Neural progenitor cell (in vitro differentiated cells): Measurements from ENCODE around the gene MROH8. TPM values are rescaled to one million over a fixed set of nuclear protein-coding genes. Genes with fewer than 3 reads are reported as not detected.
"Not testable (repeated sequence)": the region's sequence is repeated elsewhere in the genome, so short reads cannot be mapped to it uniquely, and the experiment has no call there.

ENCODE experiments used
- DNase-seq: peaks from one replicate; pipeline ENCODE4 v3.0.0-alpha.2; 2016; ENCODE audit warnings: low spot score
- H2AFZ ChIP-seq: fragments of 200-600 bp; sonication (generic); replicated peaks from 2 replicates; pipeline ENCODE4 v1.6.1; 2016; ENCODE audit warnings: antibody characterized with exemption
- H3F3A ChIP-seq: fragments of 200-600 bp; sonication (generic); 2 replicates; pipeline ENCODE4 v1.6.1; 2016; ENCODE audit warnings: antibody characterized with exemption, low read depth
- H3K27ac ChIP-seq: fragments of 200-600 bp; sonication (generic); 2 replicates; pipeline ENCODE4 v1.5.1; 2016; ENCODE audit warnings: mild to moderate bottlenecking
- H3K27me3 ChIP-seq: fragments of 200-600 bp; sonication (generic); 2 replicates; pipeline ENCODE4 v1.6.1; 2016; ENCODE audit warnings: mild to moderate bottlenecking, moderate library complexity
- H3K36me3 ChIP-seq: fragments of 200-600 bp; sonication (generic); 2 replicates; pipeline ENCODE4 v1.5.1; 2016
- H3K4me1 ChIP-seq: fragments of 200-600 bp; sonication (generic); 2 replicates; pipeline ENCODE4 v1.6.1; 2016; ENCODE audit warnings: mixed run types
- H3K4me2 ChIP-seq: fragments of 200-600 bp; sonication (generic); 2 replicates; pipeline ENCODE4 v1.6.1; 2016
- H3K4me3 ChIP-seq: fragments of 200-600 bp; sonication (generic); 2 replicates; pipeline ENCODE4 v1.5.1; 2016
- H3K79me2 ChIP-seq: fragments of 200-600 bp; sonication (generic); 2 replicates; pipeline ENCODE4 v1.6.1; 2016; ENCODE audit warnings: low read depth
- H3K9ac ChIP-seq: fragments of 200-600 bp; sonication (generic); 2 replicates; pipeline ENCODE4 v1.6.1; 2016
- H3K9me3 ChIP-seq: fragments of 200-600 bp; sonication (generic); 2 replicates; pipeline ENCODE4 v1.5.1; 2016; ENCODE audit warnings: low read depth
- H4K20me1 ChIP-seq: fragments of 200-600 bp; sonication (generic); 2 replicates; pipeline ENCODE4 v1.6.1; 2016; ENCODE audit warnings: low read depth
- H3K27ac Mint-ChIP-seq: 3 replicates; pipeline ENCODE4 v1.8.0; 2021; ENCODE audit warnings: mixed read lengths
- H3K27me3 Mint-ChIP-seq: 2 replicates; pipeline ENCODE4 v1.8.0; 2022; ENCODE audit warnings: low read depth, mild to moderate bottlenecking, inconsistent platforms, moderate library complexity, mixed read lengths; ENCODE audit not compliant: insufficient read depth
- H3K36me3 Mint-ChIP-seq: 3 replicates; pipeline ENCODE4 v1.8.0; 2021; ENCODE audit warnings: mixed read lengths
- H3K4me1 Mint-ChIP-seq: 3 replicates; pipeline ENCODE4 v1.8.0; 2021; ENCODE audit warnings: mixed read lengths
- H3K4me3 Mint-ChIP-seq: 3 replicates; pipeline ENCODE4 v1.8.0; 2021; ENCODE audit warnings: mild to moderate bottlenecking, moderate library complexity, mixed read lengths
- H3K9me3 Mint-ChIP-seq: 3 replicates; pipeline ENCODE4 v1.8.0; 2020; ENCODE audit warnings: mixed read lengths
- EZH2 ChIP-seq: fragments of 200-600 bp; sonication (generic); IDR thresholded peaks from 2 replicates; pipeline ENCODE4 v1.6.1; 2017; ENCODE audit warnings: antibody characterized with exemption, mild to moderate bottlenecking, moderate library complexity
- EZH2phosphoT487 ChIP-seq: fragments of 200-600 bp; sonication (generic); IDR thresholded peaks from 2 replicates; pipeline ENCODE4 v1.6.1; 2017; ENCODE audit warnings: antibody characterized with exemption
- total RNA-seq: library from RNA; depleted of rRNA; stranded (reverse); fragments of >200 nt; gene quantifications from 2 replicates; pipeline ENCODE4 v1.2.3, GENCODE V29; 2015; ENCODE audit warnings: low replicate concordance
- TF ChIP-seq, protein P1 (sequence below): fragments of 200-600 bp; sonication (generic); IDR thresholded peaks from 2 replicates; pipeline ENCODE4 v1.5.1; 2017; ENCODE audit warnings: antibody characterized with exemption, mild to moderate bottlenecking

MROH8 gene
- total RNA-seq, 1 donor from 2014 or later: 3.5 TPM

DNA sequence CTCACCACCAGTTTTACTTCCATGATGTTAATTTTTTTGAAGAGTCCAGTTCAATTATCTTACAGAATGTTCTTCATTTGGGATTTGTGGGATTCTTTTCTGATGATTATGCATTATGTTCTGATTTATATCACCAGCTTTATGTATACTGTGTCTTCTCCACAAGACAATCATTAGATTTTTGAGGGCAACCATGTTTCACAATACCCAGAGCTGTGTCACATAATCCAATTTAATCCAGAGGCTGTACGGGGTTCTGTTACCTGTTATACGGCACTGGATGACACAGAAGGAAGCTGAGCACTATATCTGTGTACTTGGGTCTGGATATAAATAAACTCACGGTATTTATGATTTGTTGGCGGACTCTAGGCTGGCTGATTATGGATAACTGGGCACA is 41.8 kb downstream of the MROH8 start:
- Mint-ChIP-seq H3K4me3 (no peak overlapping the region), H3K9me3 (no peaks in the 10 kb centered on the region), H3K4me1 (no peaks in the 10 kb centered on the region), H3K27ac (no peak overlapping the region), H3K36me3 (peaks cover under 1% of the 10 kb centered on the region), H3K27me3 (peaks cover 2% of the 10 kb centered on the region)
- no peak for TF ChIP-seq EZH2
- TF ChIP-seq, protein P1, sequence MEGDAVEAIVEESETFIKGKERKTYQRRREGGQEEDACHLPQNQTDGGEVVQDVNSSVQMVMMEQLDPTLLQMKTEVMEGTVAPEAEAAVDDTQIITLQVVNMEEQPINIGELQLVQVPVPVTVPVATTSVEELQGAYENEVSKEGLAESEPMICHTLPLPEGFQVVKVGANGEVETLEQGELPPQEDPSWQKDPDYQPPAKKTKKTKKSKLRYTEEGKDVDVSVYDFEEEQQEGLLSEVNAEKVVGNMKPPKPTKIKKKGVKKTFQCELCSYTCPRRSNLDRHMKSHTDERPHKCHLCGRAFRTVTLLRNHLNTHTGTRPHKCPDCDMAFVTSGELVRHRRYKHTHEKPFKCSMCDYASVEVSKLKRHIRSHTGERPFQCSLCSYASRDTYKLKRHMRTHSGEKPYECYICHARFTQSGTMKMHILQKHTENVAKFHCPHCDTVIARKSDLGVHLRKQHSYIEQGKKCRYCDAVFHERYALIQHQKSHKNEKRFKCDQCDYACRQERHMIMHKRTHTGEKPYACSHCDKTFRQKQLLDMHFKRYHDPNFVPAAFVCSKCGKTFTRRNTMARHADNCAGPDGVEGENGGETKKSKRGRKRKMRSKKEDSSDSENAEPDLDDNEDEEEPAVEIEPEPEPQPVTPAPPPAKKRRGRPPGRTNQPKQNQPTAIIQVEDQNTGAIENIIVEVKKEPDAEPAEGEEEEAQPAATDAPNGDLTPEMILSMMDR: no peak
- TF ChIP-seq EZH2phosphoT487: no peak
- Histone ChIP-seq H3K79me2 (no peaks in the 10 kb centered on the region), H3K27ac (no peak overlapping the region), H3K4me2 (no peak overlapping the region), H4K20me1 (no peaks in the 10 kb centered on the region), H3K9ac (no peak overlapping the region), H2AFZ (no peak overlapping the region), H3K27me3 (no peaks in the 10 kb centered on the region), H3F3A (no peaks in the 10 kb centered on the region), H3K9me3 (no peaks in the 10 kb centered on the region), H3K4me1 (peaks cover 5% of the 10 kb centered on the region), H3K4me3 (no peak overlapping the region), H3K36me3 (no peaks in the 10 kb centered on the region)
- no peak for DNase-seq

DNA sequence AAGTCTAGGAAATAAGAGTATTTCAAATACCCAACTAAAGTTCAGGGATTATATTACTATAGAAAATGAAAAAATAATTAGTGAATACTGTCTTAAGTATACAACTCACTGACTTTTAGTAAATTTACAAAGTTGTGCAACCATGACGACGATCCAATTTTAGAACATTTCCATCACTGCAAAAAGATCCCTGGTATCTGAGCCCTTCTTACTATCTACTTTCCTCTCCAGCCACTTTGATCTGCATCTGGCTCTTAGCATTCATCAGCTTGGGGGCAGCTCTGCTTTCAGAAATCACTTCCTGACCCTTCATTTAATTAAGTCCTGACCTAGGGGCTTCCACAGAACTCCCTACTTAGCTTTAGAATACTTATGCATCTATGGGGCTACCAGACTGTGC is 45.4 kb downstream of the MROH8 start:
- no peaks in the 10 kb centered on the region for H3K36me3 ChIP-seq
- H3K27me3 ChIP-seq: no peaks in the 10 kb centered on the region
- Mint-ChIP-seq H3K4me1 (no peaks in the 10 kb centered on the region), H3K9me3 (no peaks in the 10 kb centered on the region), H3K4me3 (no peak overlapping the region), H3K36me3 (no peaks in the 10 kb centered on the region), H3K27me3 (no peaks in the 10 kb centered on the region), H3K27ac (no peak overlapping the region)
- TF ChIP-seq EZH2: no peak
- no peak for TF ChIP-seq EZH2phosphoT487
- TF ChIP-seq, protein P1: no peak
- H3K4me2 ChIP-seq: no peak overlapping the region
- no peak overlapping the region for H3K4me3 ChIP-seq
- H2AFZ ChIP-seq: no peak overlapping the region
- no peak for DNase-seq
- no peaks in the 10 kb centered on the region for H3K9me3 ChIP-seq
- no peaks in the 10 kb centered on the region for H3K79me2 ChIP-seq
- H3K4me1 ChIP-seq: peaks cover 5% of the 10 kb centered on the region
- H4K20me1 ChIP-seq: no peaks in the 10 kb centered on the region
- H3F3A ChIP-seq: no peaks in the 10 kb centered on the region
- no peak overlapping the region for H3K9ac ChIP-seq
- no peak overlapping the region for H3K27ac ChIP-seq

DNA sequence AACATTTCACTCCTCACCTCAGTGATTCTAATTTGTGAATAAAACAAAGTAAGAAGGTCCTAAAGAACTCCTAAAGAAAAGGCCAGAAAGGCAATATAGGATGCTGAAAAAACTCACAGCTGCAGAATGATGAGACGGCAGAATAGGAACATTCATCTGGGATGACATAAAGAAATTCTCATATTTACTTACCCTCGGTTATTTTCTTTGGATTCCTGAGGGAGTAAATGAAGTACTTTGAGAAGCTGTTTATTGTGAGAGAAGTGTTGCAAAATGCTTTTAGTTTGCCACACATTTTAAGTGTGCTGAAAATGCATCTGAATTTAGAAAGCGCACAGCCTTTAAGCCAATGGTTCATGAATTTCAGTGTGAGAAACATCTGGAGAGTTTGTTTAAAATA is 47.9 kb downstream of the MROH8 start:
- Histone ChIP-seq H3K4me3 (no peak overlapping the region), H3K36me3 (no peaks in the 10 kb centered on the region), H3F3A (no peaks in the 10 kb centered on the region), H3K9ac (peak overlapping the region; percentile 2), H3K27ac (no peak overlapping the region), H3K4me1 (peaks cover 5% of the 10 kb centered on the region), H3K79me2 (no peaks in the 10 kb centered on the region), H3K27me3 (no peaks in the 10 kb centered on the region), H3K9me3 (no peaks in the 10 kb centered on the region), H4K20me1 (no peaks in the 10 kb centered on the region), H2AFZ (no peak overlapping the region), H3K4me2 (no peak overlapping the region)
- no peak for DNase-seq
- Mint-ChIP-seq H3K36me3 (no peaks in the 10 kb centered on the region), H3K4me3 (no peak overlapping the region), H3K27ac (no peak overlapping the region), H3K4me1 (no peaks in the 10 kb centered on the region), H3K9me3 (no peaks in the 10 kb centered on the region), H3K27me3 (no peaks in the 10 kb centered on the region)
- TF ChIP-seq EZH2phosphoT487: no peak

GRCh38 chr20:37128803-37129202 is 50.5 kb downstream of the MROH8 start:
- H3K4me2 ChIP-seq: no peak overlapping the region
- no peak overlapping the region for H3K27ac Mint-ChIP-seq
- no peak overlapping the region for H3K27ac ChIP-seq
- no peak overlapping the region for H2AFZ ChIP-seq
- no peaks in the 10 kb centered on the region for H3K79me2 ChIP-seq
- no peaks in the 10 kb centered on the region for H4K20me1 ChIP-seq
- no peaks in the 10 kb centered on the region for H3K9me3 ChIP-seq
- H3K4me1 ChIP-seq: no peaks in the 10 kb centered on the region
- H3K4me1 Mint-ChIP-seq: no peaks in the 10 kb centered on the region
- H3K27me3 ChIP-seq: no peaks in the 10 kb centered on the region
- no peaks in the 10 kb centered on the region for H3F3A ChIP-seq
- no peak overlapping the region for H3K9ac ChIP-seq
- no peak for DNase-seq
- H3K36me3 ChIP-seq: no peaks in the 10 kb centered on the region
- TF ChIP-seq EZH2phosphoT487: no peak
- no peak overlapping the region for H3K4me3 ChIP-seq
- peaks cover 2% of the 10 kb centered on the region for H3K36me3 Mint-ChIP-seq
- H3K27me3 Mint-ChIP-seq: no peaks in the 10 kb centered on the region
- H3K4me3 Mint-ChIP-seq: no peak overlapping the region
- peaks cover 4% of the 10 kb centered on the region for H3K9me3 Mint-ChIP-seq

DNA sequence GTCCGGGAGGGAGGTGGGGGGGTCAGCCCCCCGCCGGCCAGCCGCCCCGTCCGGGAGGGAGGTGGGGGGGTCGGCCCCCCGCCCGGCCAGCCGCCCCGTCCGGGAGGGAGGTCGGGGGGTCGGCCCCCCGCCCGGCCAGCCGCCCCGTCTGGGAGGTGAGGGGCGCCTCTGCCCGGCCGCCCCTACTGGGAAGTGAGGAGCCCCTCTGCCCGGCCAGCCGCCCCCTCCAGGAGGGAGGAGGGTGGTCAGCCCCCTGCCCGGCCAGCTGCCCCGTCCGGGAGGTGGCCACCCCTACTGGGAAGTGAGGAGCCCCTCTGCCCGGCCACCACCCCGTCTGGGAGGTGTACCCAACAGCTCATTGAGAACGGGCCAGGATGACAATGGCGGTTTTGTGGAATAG is 53.1 kb downstream of the MROH8 start:
- H3K4me2 ChIP-seq, H3K27ac Mint-ChIP-seq: not testable (repeated sequence)

More for the DNA sequence above, 53.1 kb downstream of the MROH8 start:
- H3K4me3 ChIP-seq, H3K36me3 ChIP-seq, H3K27me3 Mint-ChIP-seq, H3K27me3 ChIP-seq, H3K9me3 ChIP-seq, H3K36me3 Mint-ChIP-seq, H3K4me1 Mint-ChIP-seq, H2AFZ ChIP-seq, H3K27ac ChIP-seq, H4K20me1 ChIP-seq, DNase-seq, H3F3A ChIP-seq, H3K4me1 ChIP-seq, H3K79me2 ChIP-seq, H3K4me3 Mint-ChIP-seq, H3K9me3 Mint-ChIP-seq, H3K9ac ChIP-seq: not testable (repeated sequence)
